ENCODE data around the gene PER1. TPM values are rescaled to one million over a fixed set of nuclear protein-coding genes. Genes with fewer than 3 reads are reported as not detected.

Gene PER1
- polyA plus RNA-seq, 1 donor = 22.9 TPM

DNA sequence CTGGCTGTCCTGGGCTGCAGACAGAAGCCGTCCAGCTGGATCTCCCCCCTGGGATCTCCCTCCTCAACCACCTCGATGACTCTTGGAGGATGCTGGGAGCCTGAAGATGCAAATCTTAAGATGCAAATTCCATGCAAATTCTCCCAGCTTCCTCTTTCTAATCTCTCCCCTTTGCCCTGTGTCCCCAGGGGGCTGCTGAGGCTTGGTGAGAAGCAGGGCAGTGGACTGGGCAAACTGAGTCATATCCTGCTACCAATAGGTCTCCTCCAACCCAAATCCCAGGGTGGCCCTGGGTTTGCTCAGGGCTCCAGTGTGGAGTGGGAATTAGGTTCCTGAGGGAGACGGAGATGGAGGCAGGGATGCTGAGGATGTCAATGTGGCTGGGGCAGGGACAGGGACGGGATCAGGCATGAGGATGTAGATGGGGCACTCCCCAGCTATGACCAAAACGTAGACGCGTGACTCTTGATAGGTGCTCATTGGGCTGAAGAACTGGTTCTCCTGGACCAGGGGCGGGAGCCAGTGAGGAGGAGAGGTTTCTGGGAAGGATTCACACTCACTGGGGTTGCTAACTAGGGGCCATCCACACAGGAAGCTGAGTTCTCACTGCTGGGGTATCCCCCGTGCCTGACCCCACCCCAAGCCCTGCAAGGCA is 61.0 kb downstream of the PER1 start:
- no peak for DNase-seq

Other genes with a start within 250 kb of the PER1 start
- 4.5 TPM for gene RNF227, start 236.1 kb downstream of the PER1 start, polyA plus RNA-seq (ENCODE audit: insufficient read length)
- 12.3 TPM for gene KCNAB3, start 222.5 kb downstream of the PER1 start, polyA plus RNA-seq (ENCODE audit: insufficient read length)
- gene TRAPPC1, start 220.5 kb downstream of the PER1 start, polyA plus RNA-seq (ENCODE audit: insufficient read length) = 125 TPM
- 67.3 TPM for gene CNTROB, start 220.2 kb downstream of the PER1 start, polyA plus RNA-seq (ENCODE audit: insufficient read length)
- 0.45 TPM for gene GUCY2D, start 149.8 kb downstream of the PER1 start, polyA plus RNA-seq (ENCODE audit: insufficient read length)
- gene ALOX15B, start 113.3 kb downstream of the PER1 start, polyA plus RNA-seq (ENCODE audit: insufficient read length) = 1.0 TPM
- gene ALOX12B, start 64.7 kb downstream of the PER1 start, polyA plus RNA-seq (ENCODE audit: insufficient read length) = 1.1 TPM
- gene ALOXE3, start 33.9 kb downstream of the PER1 start, polyA plus RNA-seq (ENCODE audit: insufficient read length) = not detected
- gene HES7, start 28.3 kb downstream of the PER1 start, polyA plus RNA-seq (ENCODE audit: insufficient read length) = not detected
- gene VAMP2, start 10.5 kb upstream of the PER1 start, polyA plus RNA-seq (ENCODE audit: insufficient read length) = 120 TPM
- 26.9 TPM for gene TMEM107, start 24.0 kb upstream of the PER1 start, polyA plus RNA-seq (ENCODE audit: insufficient read length)
- gene BORCS6, start 37.8 kb upstream of the PER1 start, polyA plus RNA-seq (ENCODE audit: insufficient read length) = 2.8 TPM
- 49.9 TPM for gene AURKB, start 58.2 kb upstream of the PER1 start, polyA plus RNA-seq (ENCODE audit: insufficient read length)
- 40.1 TPM for gene CTC1, start 95.7 kb upstream of the PER1 start, polyA plus RNA-seq (ENCODE audit: insufficient read length)
- 53.8 TPM for gene PFAS, start 96.9 kb upstream of the PER1 start, polyA plus RNA-seq (ENCODE audit: insufficient read length)
- 26.5 TPM for gene RANGRF, start 136.3 kb upstream of the PER1 start, polyA plus RNA-seq (ENCODE audit: insufficient read length)
- gene SLC25A35, start 143.0 kb upstream of the PER1 start, polyA plus RNA-seq (ENCODE audit: insufficient read length) = 4.4 TPM
- gene ARHGEF15, start 157.8 kb upstream of the PER1 start, polyA plus RNA-seq (ENCODE audit: insufficient read length) = 19.9 TPM
- not detected for gene ODF4, start 187.4 kb upstream of the PER1 start, polyA plus RNA-seq (ENCODE audit: insufficient read length)
- gene RPL26, start 230.8 kb upstream of the PER1 start, polyA plus RNA-seq (ENCODE audit: insufficient read length) = 2,681 TPM
- 0.07 TPM for gene RNF222, start 245.4 kb upstream of the PER1 start, polyA plus RNA-seq (ENCODE audit: insufficient read length)

Measured in left kidney (tissue), 2 donors.